Astrocyte of the spinal cord (primary cell): ENCODE data around the gene GOLGA2.

Experiments
- DNase-seq: peaks from one replicate; pipeline ENCODE4 v3.0.0; 2011; ENCODE audit warnings: low read depth, low spot score
- H3K4me3 ChIP-seq: 2 replicates; pipeline ENCODE4 v1.5.1; 2011; ENCODE audit warnings: low read depth, mild to moderate bottlenecking, low read length, moderate library complexity
- in situ Hi-C: cut with HindIII; loops from 2 replicates; pipeline ENCODE4 v1.10.0; 2017; ENCODE audit warnings: low sequenced_read_pairs
- TF ChIP-seq, protein P1 (sequence below): IDR thresholded peaks from 2 replicates; pipeline ENCODE4 v1.5.1; 2012; ENCODE audit warnings: low read depth, mild to moderate bottlenecking, low read length, inconsistent platforms

The GOLGA2 gene

DNA sequence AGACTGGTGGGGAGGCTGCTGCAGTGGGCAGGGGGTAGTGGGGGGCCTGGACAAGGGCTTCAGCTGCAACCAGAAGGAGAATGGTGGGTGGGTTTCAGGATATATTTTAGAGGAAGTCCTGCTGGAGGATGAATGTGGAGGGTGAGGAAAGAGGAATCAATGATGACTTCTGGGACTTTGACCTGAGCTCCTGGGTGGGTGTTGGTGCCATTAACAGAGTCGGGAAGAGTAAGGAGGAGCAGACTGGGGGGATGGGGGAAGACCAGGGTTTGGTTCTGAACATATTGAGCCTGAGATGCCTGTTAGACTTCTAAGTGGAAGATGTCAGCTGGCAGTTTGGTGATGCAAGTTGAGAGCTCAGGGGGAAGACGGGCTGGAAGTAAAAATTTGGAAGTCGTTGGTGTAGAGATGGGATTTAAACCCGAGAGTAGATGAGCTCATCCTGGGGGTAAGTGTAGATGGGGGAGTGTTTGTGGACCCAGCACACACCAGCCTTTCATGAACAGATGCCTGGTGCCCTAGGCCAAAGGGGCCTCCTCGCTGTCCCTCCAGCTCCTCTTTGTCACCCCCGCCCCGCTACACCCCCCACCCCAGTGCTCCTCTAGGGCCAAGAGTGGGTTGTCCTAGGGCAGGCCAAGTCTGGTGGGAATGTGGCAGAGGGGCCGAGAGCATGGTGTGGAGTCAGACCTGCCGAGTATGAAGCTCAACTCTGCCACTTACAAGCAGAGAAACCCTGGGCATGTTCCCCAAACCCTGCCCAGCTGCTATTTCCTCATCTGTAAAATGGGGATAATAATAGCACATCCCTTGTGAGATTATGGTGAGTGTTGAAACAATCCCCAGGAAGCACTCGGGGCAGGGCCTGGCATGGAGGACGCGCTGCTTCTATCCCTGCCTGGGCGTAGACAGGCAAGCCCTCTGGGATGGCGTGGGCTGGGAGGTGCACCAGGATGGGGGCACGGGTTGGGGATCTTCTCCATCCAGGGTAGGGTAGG, 68.6 kb downstream of the GOLGA2 start:
- no peak overlapping the region for H3K4me3 ChIP-seq
- DNase-seq, result no peak
- TF ChIP-seq, protein P1, sequence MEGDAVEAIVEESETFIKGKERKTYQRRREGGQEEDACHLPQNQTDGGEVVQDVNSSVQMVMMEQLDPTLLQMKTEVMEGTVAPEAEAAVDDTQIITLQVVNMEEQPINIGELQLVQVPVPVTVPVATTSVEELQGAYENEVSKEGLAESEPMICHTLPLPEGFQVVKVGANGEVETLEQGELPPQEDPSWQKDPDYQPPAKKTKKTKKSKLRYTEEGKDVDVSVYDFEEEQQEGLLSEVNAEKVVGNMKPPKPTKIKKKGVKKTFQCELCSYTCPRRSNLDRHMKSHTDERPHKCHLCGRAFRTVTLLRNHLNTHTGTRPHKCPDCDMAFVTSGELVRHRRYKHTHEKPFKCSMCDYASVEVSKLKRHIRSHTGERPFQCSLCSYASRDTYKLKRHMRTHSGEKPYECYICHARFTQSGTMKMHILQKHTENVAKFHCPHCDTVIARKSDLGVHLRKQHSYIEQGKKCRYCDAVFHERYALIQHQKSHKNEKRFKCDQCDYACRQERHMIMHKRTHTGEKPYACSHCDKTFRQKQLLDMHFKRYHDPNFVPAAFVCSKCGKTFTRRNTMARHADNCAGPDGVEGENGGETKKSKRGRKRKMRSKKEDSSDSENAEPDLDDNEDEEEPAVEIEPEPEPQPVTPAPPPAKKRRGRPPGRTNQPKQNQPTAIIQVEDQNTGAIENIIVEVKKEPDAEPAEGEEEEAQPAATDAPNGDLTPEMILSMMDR, result no peak
- in situ Hi-C loops, result no loop called here

DNA sequence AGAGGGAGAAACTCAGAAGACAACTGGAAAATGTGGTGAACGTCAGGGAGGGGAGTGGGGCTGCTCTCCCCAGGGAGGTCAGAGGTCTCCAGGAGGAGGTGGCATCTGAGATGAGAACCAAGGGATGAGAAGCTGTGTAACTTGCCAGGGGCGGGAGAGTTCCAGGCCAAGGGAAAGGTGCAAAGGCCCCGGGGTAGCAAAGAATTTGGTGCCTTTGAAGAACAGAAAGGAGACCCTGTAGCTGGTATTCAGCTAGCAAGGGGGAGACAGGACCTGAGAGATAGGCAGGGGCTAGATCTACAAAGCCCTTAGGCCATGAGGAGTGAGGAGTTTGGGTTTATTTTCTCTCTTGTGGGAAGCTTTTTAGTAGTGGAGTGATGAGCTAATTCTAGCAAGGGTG, 69.3 kb downstream of the GOLGA2 start:
- TF ChIP-seq, protein P1, result no peak
- no peak for DNase-seq
- H3K4me3 ChIP-seq, result no peak overlapping the region
- in situ Hi-C loops, result no loop called here
